ENCODE data around the gene DCAF11.

GRCh38 chr14:24126939-24127338, 12.4 kb downstream of the DCAF11 start:
- TF ChIP-seq, protein P1, sequence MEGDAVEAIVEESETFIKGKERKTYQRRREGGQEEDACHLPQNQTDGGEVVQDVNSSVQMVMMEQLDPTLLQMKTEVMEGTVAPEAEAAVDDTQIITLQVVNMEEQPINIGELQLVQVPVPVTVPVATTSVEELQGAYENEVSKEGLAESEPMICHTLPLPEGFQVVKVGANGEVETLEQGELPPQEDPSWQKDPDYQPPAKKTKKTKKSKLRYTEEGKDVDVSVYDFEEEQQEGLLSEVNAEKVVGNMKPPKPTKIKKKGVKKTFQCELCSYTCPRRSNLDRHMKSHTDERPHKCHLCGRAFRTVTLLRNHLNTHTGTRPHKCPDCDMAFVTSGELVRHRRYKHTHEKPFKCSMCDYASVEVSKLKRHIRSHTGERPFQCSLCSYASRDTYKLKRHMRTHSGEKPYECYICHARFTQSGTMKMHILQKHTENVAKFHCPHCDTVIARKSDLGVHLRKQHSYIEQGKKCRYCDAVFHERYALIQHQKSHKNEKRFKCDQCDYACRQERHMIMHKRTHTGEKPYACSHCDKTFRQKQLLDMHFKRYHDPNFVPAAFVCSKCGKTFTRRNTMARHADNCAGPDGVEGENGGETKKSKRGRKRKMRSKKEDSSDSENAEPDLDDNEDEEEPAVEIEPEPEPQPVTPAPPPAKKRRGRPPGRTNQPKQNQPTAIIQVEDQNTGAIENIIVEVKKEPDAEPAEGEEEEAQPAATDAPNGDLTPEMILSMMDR (IDR thresholded peaks at IDR 0.05): no peak
- TF ChIP-seq EZH2 (IDR thresholded peaks at IDR 0.05; ENCODE audit: borderline replicate concordance, insufficient read depth, low read depth, low read length, poor library complexity, severe bottlenecking): no peak
